Mesendoderm (in vitro differentiated cells): ENCODE measurements around the gene ACVR1C.
A peak's percentile ranks its signal among the peaks of the same experiment; 100 is the strongest.
"Not testable (repeated sequence)": the region's sequence is repeated elsewhere in the genome, so short reads cannot be mapped to it uniquely, and the experiment has no call there.

Source experiments
- DNase-seq: peaks from one replicate; pipeline ENCODE4 v3.0.0; 2013
- H2AK5ac ChIP-seq: 2 replicates; pipeline ENCODE4 v1.6.1; 2013; ENCODE audit warnings: low read length, inconsistent platforms
- H2BK120ac ChIP-seq: 2 replicates; pipeline ENCODE4 v1.6.1; 2013; ENCODE audit warnings: low read depth, mild to moderate bottlenecking, low read length, moderate library complexity, mixed read lengths
- H2BK15ac ChIP-seq: replicated peaks from 2 replicates; pipeline ENCODE4 v1.6.1; 2013; ENCODE audit warnings: low read depth, mild to moderate bottlenecking, moderate library complexity
- H2BK5ac ChIP-seq: 2 replicates; pipeline ENCODE4 v1.6.1; 2013; ENCODE audit warnings: low read length, inconsistent platforms
- H3K18ac ChIP-seq: 2 replicates; pipeline ENCODE4 v1.6.1; 2013; ENCODE audit warnings: mild to moderate bottlenecking, low read length, mixed read lengths
- H3K23ac ChIP-seq: one replicate; pipeline ENCODE4 v1.6.1; 2013; ENCODE audit warnings: low read length
- H3K27ac ChIP-seq: 2 replicates; pipeline ENCODE4 v1.5.1; 2013; ENCODE audit warnings: low read depth, mild to moderate bottlenecking, inconsistent platforms, low read length, moderate library complexity
- H3K27me3 ChIP-seq: 2 replicates; pipeline ENCODE4 v1.6.1; 2013; ENCODE audit warnings: low read length, control low read depth, mild to moderate bottlenecking, inconsistent platforms; ENCODE audit not compliant: insufficient read depth, poor library complexity
- H3K36me3 ChIP-seq: 2 replicates; pipeline ENCODE4 v1.6.1; 2013; ENCODE audit warnings: low read length, inconsistent platforms; ENCODE audit not compliant: control insufficient read depth, insufficient read depth
- H3K4ac ChIP-seq: one replicate; pipeline ENCODE4 v1.6.1; 2013; ENCODE audit warnings: low read depth, mild to moderate bottlenecking, low read length, moderate library complexity
- H3K4me1 ChIP-seq: 2 replicates; pipeline ENCODE4 v1.6.1; 2013; ENCODE audit warnings: low read depth, low read length, inconsistent platforms; ENCODE audit not compliant: control insufficient read depth
- H3K4me2 ChIP-seq: 2 replicates; pipeline ENCODE4 v1.6.1; 2013; ENCODE audit warnings: low read length
- H3K4me3 ChIP-seq: 2 replicates; pipeline ENCODE4 v1.5.1; 2013; ENCODE audit warnings: mild to moderate bottlenecking, low read length
- H3K56ac ChIP-seq: one replicate; pipeline ENCODE4 v1.6.1; 2013; ENCODE audit warnings: low read length
- H3K79me1 ChIP-seq: 2 replicates; pipeline ENCODE4 v1.6.1; 2013; ENCODE audit warnings: low read length, inconsistent platforms
- H3K79me2 ChIP-seq: 2 replicates; pipeline ENCODE4 v1.6.1; 2013; ENCODE audit warnings: mild to moderate bottlenecking, low read length; ENCODE audit not compliant: control insufficient read depth, insufficient read depth
- H3K9ac ChIP-seq: 2 replicates; pipeline ENCODE4 v1.6.1; 2013; ENCODE audit warnings: low read length, inconsistent platforms
- H4K5ac ChIP-seq: one replicate; pipeline ENCODE4 v1.6.1; 2013; ENCODE audit warnings: low read length
- H4K8ac ChIP-seq: one replicate; pipeline ENCODE4 v1.6.1; 2013; ENCODE audit warnings: low read depth, mild to moderate bottlenecking, control low read depth, low read length, moderate library complexity
- WGBS: extraction: QIAGEN DNeasy Blood & Tissue Kit; methylation state at CpG from one replicate; pipeline ENCODE4 v1.1.7; 2013; ENCODE audit warnings: low lambda C conversion rate, missing lambda C conversion rate; ENCODE audit not compliant: insufficient coverage; ENCODE audit errors: extremely low coverage; 5-methylcytosine and 5-hydroxymethylcytosine counted together

Gene ACVR1C

GRCh38 chr2:157572725-157573124 lies 55.9 kb downstream of the ACVR1C start:
- Histone ChIP-seq H4K8ac (no peak overlapping the region), H3K9ac (no peak overlapping the region), H2BK5ac (no peak overlapping the region), H3K4me1 (no peaks in the 10 kb centered on the region), H3K4me2 (no peak overlapping the region), H3K36me3 (no peaks in the 10 kb centered on the region), H2BK15ac (no peak overlapping the region), H3K4ac (no peak overlapping the region), H3K27ac (no peak overlapping the region), H4K5ac (no peak overlapping the region), H3K4me3 (no peak overlapping the region), H3K18ac (no peak overlapping the region), H3K23ac (no peak overlapping the region), H3K56ac (no peak overlapping the region), H2BK120ac (no peak overlapping the region), H3K79me1 (no peaks in the 10 kb centered on the region), H3K27me3 (no peaks in the 10 kb centered on the region), H2AK5ac (no peak overlapping the region), H3K79me2 (no peaks in the 10 kb centered on the region)
- DNase-seq = peak; percentile 33
- WGBS = no CpG with 5 or more reads among the region's 2 CpGs

GRCh38 chr2:157566623-157567022 lies 62.0 kb downstream of the ACVR1C start:
- H3K79me2 ChIP-seq, H3K4me1 ChIP-seq, H3K9ac ChIP-seq, H2BK120ac ChIP-seq, H3K27ac ChIP-seq, H3K56ac ChIP-seq, H3K36me3 ChIP-seq, H3K4me2 ChIP-seq, H4K8ac ChIP-seq, H2BK5ac ChIP-seq, H4K5ac ChIP-seq, H3K79me1 ChIP-seq, DNase-seq, H3K4me3 ChIP-seq, H3K27me3 ChIP-seq, H3K18ac ChIP-seq, H3K4ac ChIP-seq, H2BK15ac ChIP-seq, H3K23ac ChIP-seq, H2AK5ac ChIP-seq: not testable (repeated sequence)
- no CpG with 5 or more reads among the region's 15 CpGs for whole genome bisulfite sequencing

GRCh38 chr2:157566113-157566512 lies 62.6 kb downstream of the ACVR1C start:
- H3K79me1 ChIP-seq, H3K18ac ChIP-seq, H4K8ac ChIP-seq, H3K79me2 ChIP-seq, H3K4me3 ChIP-seq, H3K27me3 ChIP-seq, H3K27ac ChIP-seq, H3K56ac ChIP-seq, H3K9ac ChIP-seq, H3K4me1 ChIP-seq, H2BK5ac ChIP-seq, DNase-seq, H3K36me3 ChIP-seq, H3K4me2 ChIP-seq, H2BK15ac ChIP-seq, H4K5ac ChIP-seq, H3K23ac ChIP-seq, H3K4ac ChIP-seq, H2AK5ac ChIP-seq, H2BK120ac ChIP-seq: not testable (repeated sequence)
- WGBS = no CpG with 5 or more reads among the region's 10 CpGs

GRCh38 chr2:157565550-157565949 lies 63.1 kb downstream of the ACVR1C start:
- Histone ChIP-seq H3K79me2 (no peaks in the 10 kb centered on the region), H2BK5ac (no peak overlapping the region), H3K23ac (no peak overlapping the region), H4K5ac (no peak overlapping the region), H2BK120ac (no peak overlapping the region), H3K79me1 (no peaks in the 10 kb centered on the region), H3K4me2 (no peak overlapping the region), H4K8ac (no peak overlapping the region), H3K56ac (no peak overlapping the region), H3K27me3 (no peaks in the 10 kb centered on the region), H2AK5ac (no peak overlapping the region), H3K9ac (no peak overlapping the region), H3K18ac (no peak overlapping the region), H3K27ac (no peak overlapping the region), H3K4ac (no peak overlapping the region), H3K4me1 (no peaks in the 10 kb centered on the region), H3K4me3 (no peak overlapping the region), H2BK15ac (no peak overlapping the region), H3K36me3 (no peaks in the 10 kb centered on the region)
- DNase-seq = no peak
- no CpG with 5 or more reads among the region's 5 CpGs for WGBS

- H3K27me3 ChIP-seq = no peaks in the 10 kb centered on the region
- H2AK5ac ChIP-seq = no peak overlapping the region
- no peak overlapping the region for H2BK120ac ChIP-seq
- H2BK15ac ChIP-seq = no peak overlapping the region
- no peak overlapping the region for H3K4ac ChIP-seq
- no peak overlapping the region for H4K5ac ChIP-seq
- H3K36me3 ChIP-seq = no peaks in the 10 kb centered on the region
- no peak overlapping the region for H3K9ac ChIP-seq
- H3K27ac ChIP-seq = no peak overlapping the region
- no peaks in the 10 kb centered on the region for H3K79me1 ChIP-seq
- H3K4me1 ChIP-seq = peaks cover 2% of the 10 kb centered on the region
- no peak overlapping the region for H2BK5ac ChIP-seq
- no peak overlapping the region for H3K23ac ChIP-seq
- no peak overlapping the region for H3K4me3 ChIP-seq
- no peak for DNase-seq
- no peak overlapping the region for H3K18ac ChIP-seq
- H3K4me2 ChIP-seq = no peak overlapping the region
- no peak overlapping the region for H4K8ac ChIP-seq
- H3K56ac ChIP-seq = no peak overlapping the region
- WGBS = no CpG with 5 or more reads among the region's 2 CpGs
- no peaks in the 10 kb centered on the region for H3K79me2 ChIP-seq
Measured at GRCh38 chr2:157559890-157560289, 68.8 kb downstream of the ACVR1C start.

GRCh38 chr2:157559461-157559860 lies 69.2 kb downstream of the ACVR1C start:
- no CpG with 5 or more reads among the region's 3 CpGs for WGBS
- Histone ChIP-seq H3K4me3 (no peak overlapping the region), H3K27me3 (no peaks in the 10 kb centered on the region), H3K9ac (no peak overlapping the region), H3K4ac (no peak overlapping the region), H3K23ac (no peak overlapping the region), H2BK5ac (no peak overlapping the region), H2BK15ac (no peak overlapping the region), H2AK5ac (no peak overlapping the region), H4K5ac (no peak overlapping the region), H3K4me2 (no peak overlapping the region), H3K79me2 (no peaks in the 10 kb centered on the region), H3K79me1 (no peaks in the 10 kb centered on the region), H2BK120ac (no peak overlapping the region), H3K36me3 (no peaks in the 10 kb centered on the region), H4K8ac (no peak overlapping the region), H3K27ac (no peak overlapping the region), H3K18ac (no peak overlapping the region), H3K4me1 (peaks cover 2% of the 10 kb centered on the region), H3K56ac (no peak overlapping the region)
- peak; percentile 31 for DNase-seq
